GM19035 (cell line): ENCODE data around the gene IFT57.
"Not testable (repeated sequence)": the region's sequence is repeated elsewhere in the genome, so short reads cannot be mapped to it uniquely, and the experiment has no call there.

ENCODE experiments used
- ATAC-seq: cut with Tn5 transposase; IDR thresholded peaks from one replicate; pipeline ENCODE4 v1.9.1; 2021; ENCODE audit not compliant: unreplicated experiment

The IFT57 gene

GRCh38 chr3:108221911-108222852, at the start of gene IFT57:
IFT57 (minus strand) TSS chr3:108222424; CDS start chr3:108222322, 102 bp downstream.
- peak; percentile 93 for ATAC-seq

GRCh38 chr3:108271626-108272025, 49.4 kb upstream of the IFT57 start:
- no peak for ATAC-seq

GRCh38 chr3:108268235-108268634, 46.0 kb upstream of the IFT57 start:
- not testable (repeated sequence) for ATAC-seq

- not testable (repeated sequence) for ATAC-seq
Observed at GRCh38 chr3:108264534-108265298, 42.5 kb upstream of the IFT57 start.

- no peak for ATAC-seq
Observed at GRCh38 chr3:108255131-108255530, 32.9 kb upstream of the IFT57 start.

GRCh38 chr3:108251844-108252243, 29.6 kb upstream of the IFT57 start:
- no peak for ATAC-seq

GRCh38 chr3:108251265-108251664, 29.0 kb upstream of the IFT57 start:
- no peak for ATAC-seq

GRCh38 chr3:108250626-108251025, 28.4 kb upstream of the IFT57 start:
- no peak for ATAC-seq

- ATAC-seq: no peak
Observed at GRCh38 chr3:108243243-108243642, 21.0 kb upstream of the IFT57 start.

- ATAC-seq: no peak
Observed at GRCh38 chr3:108242776-108243175, 20.6 kb upstream of the IFT57 start.

GRCh38 chr3:108241721-108242120, 19.5 kb upstream of the IFT57 start:
- no peak for ATAC-seq

- ATAC-seq: no peak
Observed at GRCh38 chr3:108241146-108241545, 18.9 kb upstream of the IFT57 start.

- no peak for ATAC-seq
Observed at GRCh38 chr3:108239082-108239481, 16.9 kb upstream of the IFT57 start.

GRCh38 chr3:108235290-108235689, 13.1 kb upstream of the IFT57 start:
- no peak for ATAC-seq

- ATAC-seq: no peak
Observed at GRCh38 chr3:108234387-108234957, 12.2 kb upstream of the IFT57 start.

GRCh38 chr3:108228286-108228685, 6.1 kb upstream of the IFT57 start:
- no peak for ATAC-seq

GRCh38 chr3:108227131-108227530, 4.9 kb upstream of the IFT57 start:
- ATAC-seq: no peak

- no peak for ATAC-seq
Observed at GRCh38 chr3:108225221-108225620, 3.0 kb upstream of the IFT57 start.

GRCh38 chr3:108223928-108224327, 1.7 kb upstream of the IFT57 start:
- no peak for ATAC-seq

GRCh38 chr3:108222853-108223565, 785 bp upstream of the IFT57 start:
- ATAC-seq: no peak

GRCh38 chr3:108221393-108221792, 831 bp downstream of the IFT57 start:
- ATAC-seq: no peak
